HepG2 (cell line): ENCODE data around the gene SWSAP1. TPM values are rescaled to one million over a fixed set of nuclear protein-coding genes. Genes with fewer than 3 reads are reported as not detected.

Experiments
- AGO1 ChIP-seq: fragments of 200-400 bp; formaldehyde crosslinking; IDR thresholded peaks from 2 replicates; pipeline ENCODE4 v1.6.1; 2017; ENCODE audit warnings: mild to moderate bottlenecking, low read depth, low read length, moderate library complexity; ENCODE audit not compliant: poor library complexity, severe bottlenecking
- ATF1 ChIP-seq: IDR thresholded peaks from 2 replicates; pipeline ENCODE4 v1.6.1; 2016; ENCODE audit warnings: mild to moderate bottlenecking, control low read depth
- ATF7-NPFF ChIP-seq: sonication (generic); formaldehyde crosslinking; IDR thresholded peaks from 2 replicates; pipeline ENCODE4 v1.8.1; 2023; ENCODE audit warnings: mild to moderate bottlenecking, low read depth, missing genetic modification reagents, moderate library complexity
- BRCA1 ChIP-seq: sonication (generic); formaldehyde crosslinking; IDR thresholded peaks from 2 replicates; pipeline ENCODE4 v1.4.0; 2020; ENCODE audit warnings: missing genetic modification reagents
- CHD4 ChIP-seq: fragments of 200-600 bp; sonication (generic); IDR thresholded peaks from 2 replicates; pipeline ENCODE4 v1.7.0; 2017; ENCODE audit warnings: mild to moderate bottlenecking, low read length, borderline replicate concordance
- ELF3 ChIP-seq: IDR thresholded peaks from 2 replicates; pipeline ENCODE4 v1.6.1; 2016; ENCODE audit warnings: missing genetic modification reagents, missing compliant biosample characterization
- FOXP1 ChIP-seq, 2 experiments: fragments of 450-650 bp in 1 of 2; IDR thresholded peaks; 2 replicates each; pipeline ENCODE4 v1.6.1; 2017 to 2018; ENCODE audit warnings: antibody characterized with exemption in 1 of 2
- POLR2G ChIP-seq: fragments of 200-400 bp; formaldehyde crosslinking; IDR thresholded peaks from 2 replicates; pipeline ENCODE4 v1.6.1; 2018; ENCODE audit warnings: mild to moderate bottlenecking, low read depth, low read length, moderate library complexity
- RBFOX2 ChIP-seq: fragments of 200-400 bp; formaldehyde crosslinking; IDR thresholded peaks from 2 replicates; pipeline ENCODE4 v1.6.1; 2017; ENCODE audit warnings: low read depth, mild to moderate bottlenecking, low read length
- TERF1 ChIP-seq: sonication (generic); formaldehyde crosslinking; IDR thresholded peaks from 2 replicates; pipeline ENCODE4 v1.8.0; 2022; ENCODE audit warnings: mild to moderate bottlenecking, missing genetic modification reagents, moderate library complexity
- TOE1 ChIP-seq: sonication (generic); formaldehyde crosslinking; IDR thresholded peaks from 2 replicates; pipeline ENCODE4 v1.4.0; 2020; ENCODE audit warnings: mild to moderate bottlenecking, missing genetic modification reagents
- WIZ ChIP-seq: sonication (generic); formaldehyde crosslinking; IDR thresholded peaks from 2 replicates; pipeline ENCODE4 v1.5.1; 2020; ENCODE audit warnings: mild to moderate bottlenecking, missing genetic modification reagents
- ZBTB33 ChIP-seq: sonication (generic); formaldehyde crosslinking; IDR thresholded peaks from 2 replicates; pipeline ENCODE4 v1.4.0; 2020; ENCODE audit warnings: missing genetic modification reagents
- ZNF10 ChIP-seq: sonication (generic); formaldehyde crosslinking; IDR thresholded peaks from 2 replicates; pipeline ENCODE4 v1.4.0; 2020; ENCODE audit warnings: mild to moderate bottlenecking, low read depth, missing genetic modification reagents, borderline replicate concordance
- ZNF367 ChIP-seq: sonication (generic); formaldehyde crosslinking; IDR thresholded peaks from 2 replicates; pipeline ENCODE4 v1.4.0; 2020; ENCODE audit warnings: missing genetic modification reagents, borderline replicate concordance
- ZNF556 ChIP-seq: sonication (generic); formaldehyde crosslinking; IDR thresholded peaks from 2 replicates; pipeline ENCODE4 v1.4.0; 2020; ENCODE audit warnings: mild to moderate bottlenecking, missing genetic modification reagents, borderline replicate concordance
- ZNF557 ChIP-seq: sonication (generic); formaldehyde crosslinking; IDR thresholded peaks from 2 replicates; pipeline ENCODE4 v1.4.0; 2020; ENCODE audit warnings: missing genetic modification reagents
- polyA plus RNA-seq, 8 experiments: library from polyadenylated mRNA; depleted of rRNA in 3 of 8; stranded (reverse) in 7 of 8; unstranded in 1 of 8; fragments of >200 nt; fragmentation: Illumina TruSeq in 4 of 8; extraction: Trizol in 4 of 8; gene quantifications; 2 replicates each; pipeline versions ENCODE4 v1.2.1 to v1.2.3, GENCODE V29; 2011 to 2016; ENCODE audit warnings: low read depth in 4 of 8, missing spikeins in 1 of 8, mixed read lengths in 1 of 8; ENCODE audit not compliant: insufficient read depth in 1 of 8
- total RNA-seq, 5 experiments: library from RNA; depleted of rRNA; stranded (reverse); fragments of >200 nt; fragmentation: Illumina TruSeq; extraction: Trizol; gene quantifications; 2 replicates each; pipeline ENCODE4 v1.2.3, GENCODE V29; 2016; ENCODE audit warnings: low read depth in 1 of 5
- TF ChIP-seq, protein P1 (sequence below): sonication (generic); formaldehyde crosslinking; IDR thresholded peaks from one replicate; pipeline ENCODE4 v1.5.1; 2020; ENCODE audit warnings: mild to moderate bottlenecking, missing genetic modification reagents; ENCODE audit errors: not compliant biosample characterization

The SWSAP1 gene
- total and polyA plus RNA-seq, 2 of the 13 experiments (the other 11 are each of a cell fraction or from before 2014, with no cell fraction given), result 2.7 to 3.3 TPM

GRCh38 chr19:11355160-11356073 is 19.0 kb upstream of the SWSAP1 start, which contains the start of gene PLPPR2 (continued):
- TF ChIP-seq ZBTB33 (CRISPR knock-in tag) (no peak), FOXP1 (IDR thresholded peaks at IDR 0.05) (no peak), FOXP1 (CRISPR knock-in tag; IDR thresholded peaks at IDR 0.05) (no peak), ZNF10 (CRISPR knock-in tag) (no peak), POLR2G (peak; percentile 58), ATF1 (CRISPR knock-in tag) (no peak), TERF1 (CRISPR knock-in tag) (no peak), BRCA1 (CRISPR knock-in tag) (no peak), ZNF367 (CRISPR knock-in tag) (no peak), ZNF556 (peak; percentile 23; the same call in 1 of the 2 replicates), ELF3 (CRISPR knock-in tag) (no peak), ZNF557 (no peak), TOE1 (CRISPR knock-in tag) (no peak), CHD4 (no peak), ATF7-NPFF (CRISPR knock-in tag) (no peak), WIZ (CRISPR knock-in tag) (no peak), AGO1 (peak; percentile 94), RBFOX2 (peak; percentile 55)
- TF ChIP-seq, protein P1, sequence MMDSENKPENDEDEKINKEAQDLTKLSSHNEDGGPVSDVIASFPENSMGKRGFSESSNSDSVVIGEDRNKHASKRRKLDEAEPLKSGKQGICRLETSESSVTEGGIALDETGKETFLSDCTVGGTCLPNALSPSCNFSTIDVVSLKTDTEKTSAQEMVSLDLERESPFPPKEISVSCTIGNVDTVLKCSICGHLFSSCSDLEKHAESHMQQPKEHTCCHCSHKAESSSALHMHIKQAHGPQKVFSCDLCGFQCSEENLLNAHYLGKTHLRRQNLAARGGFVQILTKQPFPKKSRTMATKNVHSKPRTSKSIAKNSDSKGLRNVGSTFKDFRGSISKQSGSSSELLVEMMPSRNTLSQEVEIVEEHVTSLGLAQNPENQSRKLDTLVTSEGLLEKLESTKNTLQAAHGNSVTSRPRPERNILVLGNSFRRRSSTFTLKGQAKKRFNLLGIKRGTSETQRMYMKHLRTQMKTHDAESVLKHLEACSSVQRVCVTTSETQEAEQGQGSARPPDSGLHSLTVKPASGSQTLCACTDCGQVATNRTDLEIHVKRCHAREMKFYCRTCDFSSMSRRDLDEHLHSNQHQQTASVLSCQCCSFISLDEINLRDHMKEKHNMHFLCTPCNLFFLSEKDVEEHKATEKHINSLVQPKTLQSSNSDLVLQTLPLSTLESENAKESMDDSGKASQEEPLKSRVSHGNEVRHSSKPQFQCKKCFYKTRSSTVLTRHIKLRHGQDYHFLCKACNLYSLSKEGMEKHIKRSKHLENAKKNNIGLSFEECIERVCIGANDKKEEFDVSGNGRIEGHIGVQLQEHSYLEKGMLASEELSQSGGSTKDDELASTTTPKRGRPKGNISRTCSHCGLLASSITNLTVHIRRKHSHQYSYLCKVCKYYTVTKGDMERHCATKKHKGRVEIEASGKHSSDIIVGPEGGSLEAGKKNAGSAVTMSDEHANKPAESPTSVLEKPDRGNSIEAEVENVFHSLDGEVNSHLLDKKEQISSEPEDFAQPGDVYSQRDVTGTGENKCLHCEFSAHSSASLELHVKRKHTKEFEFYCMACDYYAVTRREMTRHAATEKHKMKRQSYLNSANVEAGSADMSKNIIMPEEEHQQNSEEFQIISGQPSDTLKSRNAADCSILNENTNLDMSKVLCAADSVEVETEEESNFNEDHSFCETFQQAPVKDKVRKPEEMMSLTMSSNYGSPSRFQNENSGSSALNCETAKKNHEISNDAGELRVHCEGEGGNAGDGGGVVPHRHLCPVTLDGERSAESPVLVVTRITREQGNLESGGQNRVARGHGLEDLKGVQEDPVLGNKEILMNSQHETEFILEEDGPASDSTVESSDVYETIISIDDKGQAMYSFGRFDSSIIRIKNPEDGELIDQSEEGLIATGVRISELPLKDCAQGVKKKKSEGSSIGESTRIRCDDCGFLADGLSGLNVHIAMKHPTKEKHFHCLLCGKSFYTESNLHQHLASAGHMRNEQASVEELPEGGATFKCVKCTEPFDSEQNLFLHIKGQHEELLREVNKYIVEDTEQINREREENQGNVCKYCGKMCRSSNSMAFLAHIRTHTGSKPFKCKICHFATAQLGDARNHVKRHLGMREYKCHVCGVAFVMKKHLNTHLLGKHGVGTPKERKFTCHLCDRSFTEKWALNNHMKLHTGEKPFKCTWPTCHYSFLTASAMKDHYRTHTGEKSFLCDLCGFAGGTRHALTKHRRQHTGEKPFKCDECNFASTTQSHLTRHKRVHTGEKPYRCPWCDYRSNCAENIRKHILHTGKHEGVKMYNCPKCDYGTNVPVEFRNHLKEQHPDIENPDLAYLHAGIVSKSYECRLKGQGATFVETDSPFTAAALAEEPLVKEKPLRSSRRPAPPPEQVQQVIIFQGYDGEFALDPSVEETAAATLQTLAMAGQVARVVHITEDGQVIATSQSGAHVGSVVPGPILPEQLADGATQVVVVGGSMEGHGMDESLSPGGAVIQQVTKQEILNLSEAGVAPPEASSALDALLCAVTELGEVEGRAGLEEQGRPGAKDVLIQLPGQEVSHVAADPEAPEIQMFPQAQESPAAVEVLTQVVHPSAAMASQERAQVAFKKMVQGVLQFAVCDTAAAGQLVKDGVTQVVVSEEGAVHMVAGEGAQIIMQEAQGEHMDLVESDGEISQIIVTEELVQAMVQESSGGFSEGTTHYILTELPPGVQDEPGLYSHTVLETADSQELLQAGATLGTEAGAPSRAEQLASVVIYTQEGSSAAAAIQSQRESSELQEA (CRISPR knock-in tag), result no peak
